ENCODE measurements around the gene CDH13. TPM values are rescaled to one million over a fixed set of nuclear protein-coding genes. Genes with fewer than 3 reads are reported as not detected.

The CDH13 gene
- total and polyA plus RNA-seq, 2 donors (not counting 1 experiment from before 2014, with no cell fraction given) = 27.6 to 96.7 TPM

DNA sequence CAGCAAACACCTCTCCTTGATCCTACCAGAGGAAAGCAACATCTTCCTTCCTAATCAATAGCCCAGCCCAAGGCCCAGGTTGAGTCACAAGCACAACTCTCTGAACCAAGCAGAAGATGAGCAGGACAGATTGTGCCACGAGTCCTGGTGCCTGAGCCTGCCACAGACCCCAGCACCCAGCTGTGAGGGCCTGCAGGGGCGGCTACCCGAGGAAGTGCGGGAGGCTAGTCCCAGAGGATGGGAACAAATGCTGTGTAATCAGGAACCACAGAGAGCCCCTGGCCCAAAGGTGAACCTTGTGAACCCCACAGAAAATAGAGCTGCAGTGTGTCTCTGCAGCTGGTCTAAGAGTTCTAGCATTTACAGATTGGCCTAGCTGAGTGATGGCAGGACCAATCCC lies 1054.2 kb downstream of the CDH13 start:
- Histone ChIP-seq H3K27ac (ENCODE audit: insufficient read depth, low read length) (no peak overlapping the region), H3K4me3 (replicated peaks in 1 of 4; ENCODE audit: control extremely low read depth in 1 of 4, insufficient read depth in 1 of 4, low read depth in 3 of 4, low read length in 4 of 4) (no peak overlapping the region), H3K4me1 (ENCODE audit: control insufficient read depth, extremely low read depth, insufficient read depth, low read length) (no peaks in the 10 kb centered on the region), H4K20me1 (ENCODE audit: control insufficient read depth, extremely low read depth, insufficient read depth, low read length) (no peaks in the 10 kb centered on the region), H2AFZ (ENCODE audit: low read length) (no peak overlapping the region), H3K9ac (ENCODE audit: insufficient read depth, low read length) (no peak overlapping the region), H3K27me3 (ENCODE audit: control insufficient read depth, insufficient read depth, low read length) (no peaks in the 10 kb centered on the region), H3K36me3 (ENCODE audit: control insufficient read depth, insufficient read depth, low read length) (no peaks in the 10 kb centered on the region), H3K4me2 (ENCODE audit: extremely low read depth, insufficient read depth, low read length) (no peak overlapping the region), H3K79me2 (ENCODE audit: control insufficient read depth, insufficient read depth, low read length) (no peaks in the 10 kb centered on the region), H3K9me3 (ENCODE audit: control insufficient read depth, insufficient read depth, low read depth, low read length) (no peaks in the 10 kb centered on the region)
- TF ChIP-seq EZH2 (IDR thresholded peaks at IDR 0.05; ENCODE audit: low read length, missing control alignments) = no peak
- TF ChIP-seq, protein P1, sequence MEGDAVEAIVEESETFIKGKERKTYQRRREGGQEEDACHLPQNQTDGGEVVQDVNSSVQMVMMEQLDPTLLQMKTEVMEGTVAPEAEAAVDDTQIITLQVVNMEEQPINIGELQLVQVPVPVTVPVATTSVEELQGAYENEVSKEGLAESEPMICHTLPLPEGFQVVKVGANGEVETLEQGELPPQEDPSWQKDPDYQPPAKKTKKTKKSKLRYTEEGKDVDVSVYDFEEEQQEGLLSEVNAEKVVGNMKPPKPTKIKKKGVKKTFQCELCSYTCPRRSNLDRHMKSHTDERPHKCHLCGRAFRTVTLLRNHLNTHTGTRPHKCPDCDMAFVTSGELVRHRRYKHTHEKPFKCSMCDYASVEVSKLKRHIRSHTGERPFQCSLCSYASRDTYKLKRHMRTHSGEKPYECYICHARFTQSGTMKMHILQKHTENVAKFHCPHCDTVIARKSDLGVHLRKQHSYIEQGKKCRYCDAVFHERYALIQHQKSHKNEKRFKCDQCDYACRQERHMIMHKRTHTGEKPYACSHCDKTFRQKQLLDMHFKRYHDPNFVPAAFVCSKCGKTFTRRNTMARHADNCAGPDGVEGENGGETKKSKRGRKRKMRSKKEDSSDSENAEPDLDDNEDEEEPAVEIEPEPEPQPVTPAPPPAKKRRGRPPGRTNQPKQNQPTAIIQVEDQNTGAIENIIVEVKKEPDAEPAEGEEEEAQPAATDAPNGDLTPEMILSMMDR (conservative IDR thresholded peaks at IDR 0.05 in 1 of 2, IDR thresholded peaks at IDR 0.05 in 1 of 2; ENCODE audit: low read depth in 1 of 2, low read length in 2 of 2) = no peak
- no peak for DNase-seq (ENCODE audit: low read depth in 2 of 2)

DNA sequence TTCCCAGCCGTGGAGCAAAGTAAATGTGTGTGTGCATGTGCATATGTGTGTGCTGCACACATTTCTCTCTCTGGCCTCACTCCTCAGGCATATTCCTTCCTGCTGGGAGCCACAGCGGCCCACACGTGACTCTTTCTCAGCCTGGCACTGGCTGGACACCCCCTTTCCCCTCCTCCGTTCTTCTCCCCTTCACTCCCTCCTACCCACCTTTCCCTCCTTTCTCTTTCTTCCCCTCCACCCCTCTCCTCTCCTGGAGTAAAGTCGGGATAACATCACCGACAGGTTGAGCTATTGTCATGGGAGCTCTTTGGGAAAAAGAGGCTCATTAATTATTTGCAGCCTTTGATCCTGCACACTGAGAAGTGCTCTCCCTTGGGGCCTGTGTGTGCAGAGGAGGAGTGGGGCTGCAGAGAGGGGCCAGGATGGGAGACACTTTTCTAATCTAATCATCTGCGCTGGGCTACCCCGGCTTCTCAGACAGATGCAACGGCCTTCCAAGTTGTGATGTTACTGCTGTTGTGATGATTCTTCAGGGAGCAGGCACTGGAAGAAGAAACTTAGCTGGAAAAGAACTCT lies 1054.7 kb downstream of the CDH13 start:
- Histone ChIP-seq H3K9ac (ENCODE audit: insufficient read depth, low read length) (no peak overlapping the region), H3K36me3 (ENCODE audit: control insufficient read depth, insufficient read depth, low read length) (no peaks in the 10 kb centered on the region), H2AFZ (ENCODE audit: low read length) (no peak overlapping the region), H4K20me1 (ENCODE audit: control insufficient read depth, extremely low read depth, insufficient read depth, low read length) (no peaks in the 10 kb centered on the region), H3K27ac (ENCODE audit: insufficient read depth, low read length) (no peak overlapping the region), H3K4me3 (replicated peaks in 1 of 4; ENCODE audit: control extremely low read depth in 1 of 4, insufficient read depth in 1 of 4, low read depth in 3 of 4, low read length in 4 of 4) (no peak overlapping the region), H3K9me3 (ENCODE audit: control insufficient read depth, insufficient read depth, low read depth, low read length) (no peaks in the 10 kb centered on the region), H3K27me3 (ENCODE audit: control insufficient read depth, insufficient read depth, low read length) (no peaks in the 10 kb centered on the region), H3K4me2 (ENCODE audit: extremely low read depth, insufficient read depth, low read length) (no peak overlapping the region), H3K79me2 (ENCODE audit: control insufficient read depth, insufficient read depth, low read length) (no peaks in the 10 kb centered on the region), H3K4me1 (ENCODE audit: control insufficient read depth, extremely low read depth, insufficient read depth, low read length) (no peaks in the 10 kb centered on the region)
- DNase-seq (ENCODE audit: low read depth in 2 of 2) = no peak
- TF ChIP-seq, protein P1 (conservative IDR thresholded peaks at IDR 0.05 in 1 of 2, IDR thresholded peaks at IDR 0.05 in 1 of 2; ENCODE audit: low read depth in 1 of 2, low read length in 2 of 2) = no peak

DNA sequence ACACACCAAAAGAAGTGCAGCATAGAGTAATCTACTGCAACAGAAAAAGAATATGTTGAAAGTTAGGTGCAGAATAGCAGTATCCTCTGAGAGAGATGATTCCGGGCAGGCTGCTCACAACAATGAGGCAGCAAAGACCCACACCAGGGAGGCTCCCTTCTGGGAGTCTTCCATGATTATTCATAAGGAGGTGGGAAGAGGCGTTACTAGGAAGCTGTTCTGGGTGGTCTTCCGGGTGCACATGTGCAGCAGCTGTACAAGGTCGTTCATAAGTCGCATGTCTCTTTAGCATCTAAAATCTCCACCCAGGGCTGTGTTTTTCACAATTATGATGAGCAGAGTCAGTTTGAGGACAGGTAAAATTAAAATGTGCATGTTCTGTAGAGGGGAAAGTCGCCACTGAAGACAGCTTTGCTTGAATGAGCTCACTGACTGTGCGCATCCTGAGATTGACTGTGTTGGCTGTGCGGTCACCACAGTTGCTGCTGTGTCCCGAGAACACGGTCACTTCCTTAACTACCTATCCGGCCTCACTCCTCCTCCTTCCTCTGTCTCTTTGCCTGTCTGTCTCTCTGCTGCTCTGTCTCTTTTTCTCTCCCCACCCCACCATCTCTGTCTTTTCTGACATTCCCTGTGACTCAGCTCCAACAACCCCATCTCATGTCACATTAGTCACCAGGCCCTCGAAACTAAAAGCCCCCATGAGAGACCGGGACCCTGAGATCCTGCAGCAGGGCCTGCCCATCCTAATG lies 1055.5 kb downstream of the CDH13 start:
- Histone ChIP-seq H3K9me3 (ENCODE audit: control insufficient read depth, insufficient read depth, low read depth, low read length) (no peaks in the 10 kb centered on the region), H3K27me3 (ENCODE audit: control insufficient read depth, insufficient read depth, low read length) (no peaks in the 10 kb centered on the region), H3K36me3 (ENCODE audit: control insufficient read depth, insufficient read depth, low read length) (no peaks in the 10 kb centered on the region), H3K4me3 (replicated peaks in 1 of 4; ENCODE audit: control extremely low read depth in 1 of 4, insufficient read depth in 1 of 4, low read depth in 3 of 4, low read length in 4 of 4) (no peak overlapping the region), H2AFZ (ENCODE audit: low read length) (no peak overlapping the region), H3K27ac (ENCODE audit: insufficient read depth, low read length) (no peak overlapping the region), H3K79me2 (ENCODE audit: control insufficient read depth, insufficient read depth, low read length) (no peaks in the 10 kb centered on the region), H3K4me1 (ENCODE audit: control insufficient read depth, extremely low read depth, insufficient read depth, low read length) (no peaks in the 10 kb centered on the region), H4K20me1 (ENCODE audit: control insufficient read depth, extremely low read depth, insufficient read depth, low read length) (no peaks in the 10 kb centered on the region), H3K4me2 (ENCODE audit: extremely low read depth, insufficient read depth, low read length) (no peak overlapping the region), H3K9ac (ENCODE audit: insufficient read depth, low read length) (no peak overlapping the region)
- TF ChIP-seq EZH2 (IDR thresholded peaks at IDR 0.05; ENCODE audit: low read length, missing control alignments) = no peak
- TF ChIP-seq, protein P1 (conservative IDR thresholded peaks at IDR 0.05 in 1 of 2, IDR thresholded peaks at IDR 0.05 in 1 of 2; ENCODE audit: low read depth in 1 of 2, low read length in 2 of 2) = no peak
- no peak for DNase-seq (ENCODE audit: low read depth in 2 of 2)

All from fibroblast of lung (primary cell).